ENCODE measurements around the gene OR6C70. TPM values are rescaled to one million over a fixed set of nuclear protein-coding genes. Genes with fewer than 3 reads are reported as not detected.

Gene OR6C70
- total and polyA plus RNA-seq, 2 donors (not counting 3 experiments of a cell fraction or from before 2014, with no cell fraction given): not detected

GRCh38 chr12:55448825-55449224 lies 21.1 kb downstream of the OR6C70 start:
- Histone ChIP-seq H3K27me3 (ENCODE audit: control insufficient read depth in 2 of 2, insufficient read depth in 2 of 2, low read length in 2 of 2) (peaks cover 0 to 2% of the 10 kb centered on the region in 2 experiments), H3K9me3 (replicated peaks; ENCODE audit: control insufficient read depth, insufficient read depth, low read length) (no peaks in the 10 kb centered on the region), H2AFZ (ENCODE audit: low read depth, low read length) (no peak overlapping the region), H4K20me1 (replicated peaks; ENCODE audit: control insufficient read depth, extremely low read depth, insufficient read depth, low read length) (no peaks in the 10 kb centered on the region), H3K4me3 (replicated peaks in 1 of 3; ENCODE audit: insufficient read depth in 1 of 3, low read depth in 1 of 3, low read length in 3 of 3) (no peak overlapping the region), H3K27ac (ENCODE audit: insufficient read depth, low read depth, low read length) (no peak overlapping the region), H3K9ac (replicated peaks; ENCODE audit: extremely low read depth, insufficient read depth, low read length) (no peak overlapping the region), H3K9me1 (replicated peaks; ENCODE audit: control insufficient read depth, extremely low read depth, insufficient read depth, low read length) (no peaks in the 10 kb centered on the region), H3K4me1 (ENCODE audit: control insufficient read depth, extremely low read depth, insufficient read depth, low read length) (no peaks in the 10 kb centered on the region), H3K79me2 (ENCODE audit: control insufficient read depth, insufficient read depth, low read length) (no peaks in the 10 kb centered on the region), H3K4me2 (ENCODE audit: insufficient read depth, low read length) (no peak overlapping the region), H3K36me3 (ENCODE audit: control insufficient read depth in 2 of 2, extremely low read depth in 1 of 2, insufficient read depth in 2 of 2, low read length in 2 of 2) (no peaks in the 10 kb centered on the region)
- DNase-seq (ENCODE audit: low read depth, low spot score) (no peak), FAIRE-seq (no peak)
- no TSS peak for BruUV-seq (replicated peaks)
- dilution Hi-C loops (cut with MboI; ENCODE audit: extremely low pct_ligation_motif_present, low sequenced_read_pairs) (no loop called here), intact Hi-C loops (cut with micrococcal nuclease) (no loop called here)
- CTCF ChIA-PET: no interaction called here
- TF ChIP-seq CTCF (IDR thresholded peaks at IDR 0.05; ENCODE audit: extremely low read depth in 1 of 2, insufficient read depth in 1 of 2, low read depth in 1 of 2, low read length in 2 of 2): no peak
- no peak for TF ChIP-seq POLR2AphosphoS5 (IDR thresholded peaks at IDR 0.05; ENCODE audit: insufficient read depth, low read depth, low read length)
- no peak for TF ChIP-seq MAX (IDR thresholded peaks at IDR 0.05; ENCODE audit: insufficient read depth, insufficient read length)
- no peak for TF ChIP-seq POLR2A (IDR thresholded peaks at IDR 0.05; ENCODE audit: low read depth, low read length)
- no peak for TF ChIP-seq EZH2 (IDR thresholded peaks at IDR 0.05; ENCODE audit: borderline replicate concordance, low read depth, low read length, severe bottlenecking)
- no peak for TF ChIP-seq JUN (IDR thresholded peaks at IDR 0.05; ENCODE audit: borderline replicate concordance, insufficient read depth, insufficient read length, low read depth)
- TF ChIP-seq FOS (IDR thresholded peaks at IDR 0.05; ENCODE audit: borderline replicate concordance, insufficient read depth, low read length): no peak
- TF ChIP-seq GATA2 (IDR thresholded peaks at IDR 0.05; ENCODE audit: insufficient read depth, insufficient read length, low read depth, low read length): no peak
- TF ChIP-seq MYC (IDR thresholded peaks at IDR 0.05; ENCODE audit: low read depth, low read length): no peak
- POLR2A ChIA-PET: no interaction called here

Measured in endothelial cell of umbilical vein (primary cell).